ENCODE results near the gene KNOP1. TPM values are rescaled to one million over a fixed set of nuclear protein-coding genes. Genes with fewer than 3 reads are reported as not detected.

The KNOP1 gene
- total RNA-seq, 4 donors from 2014 or later = 17.3 to 37.2 (median 26.2) TPM

- H3K27ac ChIP-seq = peak overlapping the region in 1 of 4 donors; percentile 47
- DNase-seq (ENCODE audit: low spot score in 2 of 2) = no peak
These were observed 62.7 kb downstream of the KNOP1 start for GRCh38 chr16:19655242-19655777.

GRCh38 chr16:19654147-19654546 lies 63.9 kb downstream of the KNOP1 start:
- no peaks in the 10 kb centered on the region for H3K9me3 ChIP-seq
- 87 to 89% methylated on average over 9 of the region's 9 CpGs for WGBS, 2 donors
- peaks cover 0 to 96% (median 0%) of the 10 kb centered on the region in 3 donors for H3K36me3 ChIP-seq
- no peak overlapping the region for H3K27ac ChIP-seq
- TF ChIP-seq CTCF (IDR thresholded peaks at IDR 0.05) = no peak
- no peak for TF ChIP-seq POLR2A (IDR thresholded peaks at IDR 0.05)
- no peak for TF ChIP-seq EP300 (IDR thresholded peaks at IDR 0.05)
- DNase-seq (ENCODE audit: low spot score in 2 of 2) = no peak
- peaks cover 0 to 4% (median 0%) of the 10 kb centered on the region in 4 donors for H3K4me1 ChIP-seq
- H3K4me3 ChIP-seq = no peak overlapping the region
- H3K27me3 ChIP-seq = no peaks in the 10 kb centered on the region

More at GRCh38 chr16:19655242-19655777, 62.7 kb downstream of the KNOP1 start:
- Histone ChIP-seq H3K36me3 (peaks cover 0 to 94% (median 0%) of the 10 kb centered on the region in 3 donors), H3K4me3 (no peak overlapping the region), H3K9me3 (no peaks in the 10 kb centered on the region), H3K4me1 (peaks cover 0 to 4% (median 0%) of the 10 kb centered on the region in 4 donors), H3K27me3 (no peaks in the 10 kb centered on the region)
- WGBS, 2 donors = 77 to 83% methylated on average over 9 of the region's 9 CpGs
- TF ChIP-seq EP300 (IDR thresholded peaks at IDR 0.05) (no peak), POLR2A (IDR thresholded peaks at IDR 0.05) (no peak), CTCF (IDR thresholded peaks at IDR 0.05) (no peak)

Other genes with a start within 250 kb of the KNOP1 start
- 10 to 100 TPM; 40.6 to 58.1 (median 45.0) TPM for gene GDE1, start 196.1 kb downstream of the KNOP1 start, total RNA-seq
- 10 to 100 TPM; 24.9 to 33.9 (median 27.2) TPM for gene CCP110, start 194.3 kb downstream of the KNOP1 start, total RNA-seq
- gene VPS35L, start 162.5 kb downstream of the KNOP1 start, total RNA-seq = 10 to 100 TPM; 41.4 to 68.1 (median 61.1) TPM
- 10 to 100 TPM; 23.1 to 62.7 (median 37.6) TPM for gene IQCK, start within 50 bp of the KNOP1 start, total RNA-seq
- gene GPRC5B, start 166.6 kb upstream of the KNOP1 start, total RNA-seq = 100 to 1,000 TPM in 2 of 4 donors, 10 to 100 TPM in 2; 68.4 to 116 (median 101) TPM

Data from tibial nerve (tissue), 4 donors.